HG03575 (cell line): ENCODE measurements around the gene THNSL1.

Experiments
- ATAC-seq: cut with Tn5 transposase; IDR thresholded peaks from one replicate; pipeline ENCODE4 v1.9.1; 2021; ENCODE audit not compliant: unreplicated experiment, insufficient number of reproducible peaks, low FRiP score; ENCODE audit errors: extremely low read depth

THNSL1 gene

GRCh38 chr10:25047591-25048301 is 31.3 kb downstream of the THNSL1 start:
- no peak for ATAC-seq

GRCh38 chr10:25048450-25048849 is 32.0 kb downstream of the THNSL1 start:
- no peak for ATAC-seq

GRCh38 chr10:25049966-25050365 is 33.6 kb downstream of the THNSL1 start:
- ATAC-seq, result no peak

- ATAC-seq, result no peak
Observed at GRCh38 chr10:25050402-25050801, 34.0 kb downstream of the THNSL1 start.

- no peak for ATAC-seq
Observed at GRCh38 chr10:25052012-25052411, 35.6 kb downstream of the THNSL1 start.

GRCh38 chr10:25056726-25057125 is 40.3 kb downstream of the THNSL1 start:
- ATAC-seq, result no peak

- ATAC-seq, result no peak
Observed at GRCh38 chr10:25057886-25058285, 41.5 kb downstream of the THNSL1 start.

- ATAC-seq, result no peak
Observed at GRCh38 chr10:25059990-25060389, 43.6 kb downstream of the THNSL1 start.

GRCh38 chr10:25061125-25061524 is 44.7 kb downstream of the THNSL1 start:
- ATAC-seq, result no peak

- ATAC-seq, result no peak
Observed at GRCh38 chr10:25061711-25062449, 45.5 kb downstream of the THNSL1 start.

GRCh38 chr10:25063157-25063556 is 46.7 kb downstream of the THNSL1 start:
- no peak for ATAC-seq

- no peak for ATAC-seq
Observed at GRCh38 chr10:25063644-25064043, 47.2 kb downstream of the THNSL1 start.

GRCh38 chr10:25064401-25064800 is 48.0 kb downstream of the THNSL1 start:
- ATAC-seq, result no peak

- no peak for ATAC-seq
Observed at GRCh38 chr10:25065761-25066476, 49.5 kb downstream of the THNSL1 start.

GRCh38 chr10:25068152-25069058 is 52.0 kb downstream of the THNSL1 start:
- ATAC-seq, result no peak

- ATAC-seq, result no peak
Observed at GRCh38 chr10:25071227-25071626, 54.8 kb downstream of the THNSL1 start.

- ATAC-seq, result no peak
Observed at GRCh38 chr10:25072786-25073185, 56.4 kb downstream of the THNSL1 start.

GRCh38 chr10:25075825-25076224 is 59.4 kb downstream of the THNSL1 start:
- ATAC-seq, result no peak
